Activated T-cell treated with anti-CD3 and anti-CD28 coated beads for 4 hours (primary cell): ENCODE data around the gene CSRP1.

Source experiments
- DNase-seq: peaks from one replicate; pipeline ENCODE4 v3.0.0-alpha.2; 2020

CSRP1 gene

GRCh38 chr1:201450721-201451291 is 56.1 kb downstream of the CSRP1 start:
- DNase-seq = no peak

DNA sequence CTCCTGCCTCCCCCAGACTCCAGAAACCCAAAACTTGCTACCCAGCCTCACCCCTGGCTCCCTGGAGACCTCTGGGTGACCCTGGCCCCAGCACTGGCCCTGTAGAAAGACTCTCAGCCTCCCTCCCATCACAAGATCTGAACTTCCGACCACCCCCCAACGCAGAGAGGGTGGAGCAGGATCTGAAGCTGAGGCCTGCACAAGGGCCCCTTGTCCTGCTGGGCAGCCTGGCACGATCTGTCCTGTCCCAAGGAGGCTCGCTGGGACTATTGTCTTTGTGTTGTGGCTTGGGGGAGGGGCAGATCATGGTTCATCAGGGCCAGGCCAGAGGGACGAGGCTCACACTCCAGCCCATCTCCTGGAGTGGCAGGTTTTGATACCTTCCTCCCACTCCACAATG is 57.9 kb downstream of the CSRP1 start:
- DNase-seq = no peak

DNA sequence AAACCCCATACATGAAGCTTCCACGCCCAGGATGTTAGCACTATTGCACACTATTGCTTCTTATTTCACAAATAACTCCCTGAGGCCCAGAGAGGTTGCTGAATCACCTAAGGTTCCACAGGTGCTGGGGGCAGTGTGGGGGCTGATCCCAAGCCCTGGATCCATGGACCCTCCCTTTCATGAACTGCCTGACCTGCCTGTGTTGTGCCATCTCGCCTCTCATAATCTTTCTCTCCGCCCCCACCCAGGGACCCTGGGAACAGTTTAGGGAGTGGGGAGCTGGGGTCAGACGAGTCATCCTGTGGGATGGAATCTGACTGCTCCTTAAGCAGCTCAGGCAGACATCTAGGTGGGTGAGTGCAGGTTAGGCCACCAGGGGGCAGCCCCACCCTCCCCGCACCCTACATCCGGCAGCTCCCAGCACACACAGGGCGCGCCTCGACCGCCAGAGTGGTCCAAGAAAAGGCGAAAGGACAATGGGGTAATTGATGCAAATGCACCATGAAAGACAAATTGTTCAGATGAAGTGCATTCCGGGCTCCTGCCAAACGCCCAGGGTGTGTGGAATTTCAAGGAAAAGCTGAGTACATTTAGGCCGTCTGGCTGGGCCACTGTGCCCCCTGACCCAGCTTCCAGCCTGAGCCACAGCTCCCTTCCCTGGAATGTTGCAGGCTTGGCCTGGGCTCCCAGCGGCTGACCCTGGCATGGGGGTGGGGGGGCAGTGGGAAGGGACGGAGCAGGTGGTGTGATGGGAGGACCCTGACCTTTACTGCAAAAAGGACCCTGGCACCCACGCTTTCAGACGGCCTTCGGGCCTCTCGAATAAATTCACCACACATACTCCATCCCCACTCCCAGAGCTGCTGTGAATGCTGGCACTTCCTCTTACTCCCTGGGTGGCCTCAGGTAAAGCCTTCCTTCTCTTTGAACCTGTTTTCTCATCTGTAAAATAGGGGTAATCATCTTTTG is 58.7 kb downstream of the CSRP1 start:
- peak; percentile 36 for DNase-seq

DNA sequence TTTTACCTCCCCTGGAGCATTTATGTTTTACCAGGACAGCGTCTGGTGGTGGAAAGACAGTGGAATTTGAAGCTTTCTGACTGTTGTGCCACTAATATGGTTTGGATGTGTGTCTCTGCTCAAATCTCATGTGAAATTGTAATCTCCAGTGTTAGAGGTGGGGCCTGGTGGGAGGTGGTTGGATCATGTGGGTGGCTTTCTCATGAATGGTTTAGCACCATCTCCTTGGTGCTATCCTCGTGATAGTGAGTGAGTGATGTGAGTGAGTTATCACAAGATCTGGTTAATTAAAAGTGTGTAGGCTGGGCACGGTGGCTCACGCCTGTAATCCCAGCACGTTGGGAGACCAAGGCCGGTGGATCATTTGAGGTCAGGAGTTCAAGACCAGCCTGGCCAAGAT is 61.6 kb downstream of the CSRP1 start:
- DNase-seq = no peak

DNA sequence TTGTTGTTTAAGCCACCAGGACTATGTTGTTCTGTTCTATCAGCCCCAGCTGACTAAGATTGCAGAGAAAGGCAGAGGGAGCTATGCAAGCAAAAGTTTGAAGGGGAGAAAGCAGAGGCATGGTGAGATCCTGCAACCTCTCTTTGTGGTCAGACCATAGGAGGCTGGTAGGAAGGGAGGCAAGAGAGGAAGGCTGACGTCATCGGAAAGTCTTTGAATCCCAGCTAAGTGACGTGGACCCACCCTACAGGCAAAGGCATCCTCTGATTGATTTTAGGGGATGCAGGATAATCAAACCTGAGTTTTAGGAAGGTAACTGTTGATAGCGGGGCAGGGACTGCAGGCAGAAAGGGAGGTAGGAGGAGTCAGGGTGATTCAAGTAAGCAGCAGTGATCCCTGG is 62.1 kb downstream of the CSRP1 start:
- DNase-seq = no peak

DNA sequence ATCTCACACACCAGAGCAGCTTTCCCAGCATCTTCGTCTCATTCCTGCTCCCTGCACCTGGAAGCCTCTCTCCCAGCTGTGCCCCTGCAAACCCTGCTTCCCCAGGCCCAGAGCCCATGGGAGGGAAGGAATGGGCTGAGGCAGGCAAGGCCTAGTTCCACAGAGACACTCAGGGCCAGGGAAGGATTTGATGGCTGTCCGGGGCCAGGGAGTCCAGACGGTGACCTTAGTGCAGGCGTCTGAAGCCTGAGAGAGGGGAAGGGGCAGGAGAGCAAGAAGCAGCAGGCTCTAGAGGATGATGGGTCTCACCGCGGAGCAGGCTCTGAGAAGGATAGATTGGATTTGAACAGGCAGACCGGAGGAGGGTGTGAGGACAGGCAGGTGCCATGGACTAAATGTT is 63.2 kb downstream of the CSRP1 start:
- no peak for DNase-seq

GRCh38 chr1:201436969-201437368 is 70.0 kb downstream of the CSRP1 start:
- DNase-seq = no peak

- no peak for DNase-seq
These were observed 70.5 kb downstream of the CSRP1 start for GRCh38 chr1:201436393-201436792.

GRCh38 chr1:201434266-201434665 is 72.7 kb downstream of the CSRP1 start:
- DNase-seq = no peak

DNA sequence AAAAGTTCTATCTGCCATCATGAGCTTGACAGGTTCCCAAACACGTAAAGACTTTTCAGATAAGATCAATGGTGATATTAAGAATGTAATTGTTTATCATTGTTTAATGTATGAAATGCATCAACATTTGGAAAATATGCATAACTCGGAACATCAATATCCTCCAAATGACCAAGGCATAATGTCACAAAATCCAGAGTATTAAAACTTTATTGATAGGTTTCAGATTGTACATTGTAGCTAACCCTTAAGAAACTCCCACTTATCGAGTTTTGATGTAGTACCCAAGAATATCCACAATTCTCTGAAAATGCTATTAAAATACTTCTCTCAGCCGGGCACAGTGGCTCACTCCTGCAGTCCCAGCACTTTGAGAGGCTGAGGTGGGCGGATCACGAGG is 73.3 kb downstream of the CSRP1 start:
- no peak for DNase-seq
